Measurements from ENCODE around the gene ASB2. TPM values are rescaled to one million over a fixed set of nuclear protein-coding genes. Genes with fewer than 3 reads are reported as not detected.

ASB2 gene
- polyA plus RNA-seq, 3 donors, result 0.25 to 2.5 (median 1.4) TPM

- Histone ChIP-seq H3K9ac (ENCODE audit: insufficient read depth, low read length, poor library complexity, severe bottlenecking) (no peak overlapping the region), H3K4me3 (replicated peaks in 1 of 3; ENCODE audit: low read depth in 2 of 3, low read length in 3 of 3) (no peak overlapping the region), H3K27me3 (ENCODE audit: control insufficient read depth in 2 of 2, insufficient read depth in 2 of 2, low read length in 2 of 2) (no peaks in the 10 kb centered on the region), H3K27ac (ENCODE audit: low read depth in 1 of 2, low read length in 2 of 2) (no peak overlapping the region), H4K20me1 (ENCODE audit: insufficient read depth, low read length) (no peaks in the 10 kb centered on the region), H3K79me2 (ENCODE audit: insufficient read depth, low read length) (no peaks in the 10 kb centered on the region), H2AFZ (ENCODE audit: insufficient read depth, low read depth, low read length, poor library complexity, severe bottlenecking) (peak overlapping the region; percentile 51), H3K4me2 (replicated peaks; ENCODE audit: extremely low read depth, low read length, poor library complexity, severe bottlenecking) (no peak overlapping the region), H3K4me1 (ENCODE audit: control insufficient read depth in 1 of 2, insufficient read depth in 2 of 2, low read length in 2 of 2) (no peaks in the 10 kb centered on the region), H3K9me3 (replicated peaks in 1 of 2; ENCODE audit: control insufficient read depth in 1 of 2, insufficient read depth in 1 of 2, low read length in 2 of 2) (no peaks in the 10 kb centered on the region), H3K36me3 (replicated peaks in 1 of 2; ENCODE audit: control insufficient read depth in 1 of 2, insufficient read depth in 2 of 2, low read length in 2 of 2) (no peaks in the 10 kb centered on the region)
- intact Hi-C loops (cut with micrococcal nuclease), result no loop called here
- Mint-ChIP-seq H3K36me3 (no peaks in the 10 kb centered on the region), H3K27ac (peak overlapping the region in 1 of 7 donors; percentile 33), H3K27me3 (ENCODE audit: low read depth in 3 of 3) (peaks cover 5 to 9% (median 7%) of the 10 kb centered on the region in 3 donors), H3K9me3 (peaks cover 0 to 5% (median 2%) of the 10 kb centered on the region in 7 donors), H3K4me1 (peaks cover 1% of the 10 kb centered on the region), H3K4me3 (no peak overlapping the region)
- peak; percentile 61 for TF ChIP-seq CTCF (IDR thresholded peaks at IDR 0.05)
- DNase-seq, result peak; percentile 10 to 24 (median 23)
- 37% methylated on average over 9 of the region's 15 CpGs for WGBS (ENCODE audit: insufficient coverage)
Observed at GRCh38 chr14:93906341-93907329, 69.7 kb downstream of the ASB2 start.

GRCh38 chr14:93905623-93906022, 70.7 kb downstream of the ASB2 start:
- Mint-ChIP-seq H3K9me3 (peaks cover 2 to 9% (median 3%) of the 10 kb centered on the region in 7 donors), H3K36me3 (no peaks in the 10 kb centered on the region), H3K27ac (no peak overlapping the region), H3K27me3 (ENCODE audit: low read depth in 3 of 3) (peaks cover 7 to 9% (median 9%) of the 10 kb centered on the region in 3 donors), H3K4me3 (no peak overlapping the region), H3K4me1 (peaks cover 1% of the 10 kb centered on the region)
- intact Hi-C loops (cut with micrococcal nuclease), result no loop called here
- 73% methylated on average over 3 of the region's 4 CpGs for WGBS (ENCODE audit: insufficient coverage)
- H3K9me3 ChIP-seq (replicated peaks in 1 of 2; ENCODE audit: control insufficient read depth in 1 of 2, insufficient read depth in 1 of 2, low read length in 2 of 2), result peaks cover 0 to 3% of the 10 kb centered on the region in 2 donors
- TF ChIP-seq CTCF (IDR thresholded peaks at IDR 0.05), result no peak
- H3K9ac ChIP-seq (ENCODE audit: insufficient read depth, low read length, poor library complexity, severe bottlenecking), result no peak overlapping the region
- H3K4me2 ChIP-seq (replicated peaks; ENCODE audit: extremely low read depth, low read length, poor library complexity, severe bottlenecking), result no peak overlapping the region
- H3K36me3 ChIP-seq (replicated peaks in 1 of 2; ENCODE audit: control insufficient read depth in 1 of 2, insufficient read depth in 2 of 2, low read length in 2 of 2), result no peaks in the 10 kb centered on the region
- H3K4me3 ChIP-seq (replicated peaks in 1 of 3; ENCODE audit: low read depth in 2 of 3, low read length in 3 of 3), result no peak overlapping the region
- no peak for DNase-seq
- H4K20me1 ChIP-seq (ENCODE audit: insufficient read depth, low read length), result no peaks in the 10 kb centered on the region
- H2AFZ ChIP-seq (ENCODE audit: insufficient read depth, low read depth, low read length, poor library complexity, severe bottlenecking), result no peak overlapping the region
- H3K27ac ChIP-seq (ENCODE audit: low read depth in 1 of 2, low read length in 2 of 2), result no peak overlapping the region
- no peaks in the 10 kb centered on the region for H3K79me2 ChIP-seq (ENCODE audit: insufficient read depth, low read length)
- H3K4me1 ChIP-seq (ENCODE audit: control insufficient read depth in 1 of 2, insufficient read depth in 2 of 2, low read length in 2 of 2), result no peaks in the 10 kb centered on the region
- H3K27me3 ChIP-seq (ENCODE audit: control insufficient read depth in 2 of 2, insufficient read depth in 2 of 2, low read length in 2 of 2), result no peaks in the 10 kb centered on the region
